GM18861 (cell line): ENCODE results near the gene PEBP1.
A peak's percentile ranks its signal among the peaks of the same experiment; 100 is the strongest.
"Not testable (repeated sequence)": the region's sequence is repeated elsewhere in the genome, so short reads cannot be mapped to it uniquely, and the experiment has no call there.

Experiments
- ATAC-seq: cut with Tn5 transposase; IDR thresholded peaks from one replicate; pipeline ENCODE4 v1.9.1; 2021; ENCODE audit not compliant: unreplicated experiment

Gene PEBP1

DNA sequence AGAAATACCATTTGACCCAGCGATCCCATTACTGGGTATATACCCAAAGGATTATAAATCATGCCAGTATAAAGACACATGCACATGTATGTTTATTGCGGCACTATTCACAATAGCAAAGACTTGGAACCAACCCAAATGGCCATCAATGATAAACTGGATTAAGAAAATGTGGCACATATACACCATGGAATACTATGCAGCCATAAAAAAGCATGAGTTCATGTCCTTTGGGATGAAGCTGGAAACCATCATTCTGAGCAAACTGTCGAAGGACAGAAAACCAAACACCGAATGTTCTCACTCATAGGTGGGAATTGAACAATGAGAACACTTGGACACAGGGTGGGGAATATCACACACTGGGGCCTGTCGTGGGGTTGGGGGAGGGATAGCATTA, 6.5 kb upstream of the PEBP1 start:
- ATAC-seq: not testable (repeated sequence)

DNA sequence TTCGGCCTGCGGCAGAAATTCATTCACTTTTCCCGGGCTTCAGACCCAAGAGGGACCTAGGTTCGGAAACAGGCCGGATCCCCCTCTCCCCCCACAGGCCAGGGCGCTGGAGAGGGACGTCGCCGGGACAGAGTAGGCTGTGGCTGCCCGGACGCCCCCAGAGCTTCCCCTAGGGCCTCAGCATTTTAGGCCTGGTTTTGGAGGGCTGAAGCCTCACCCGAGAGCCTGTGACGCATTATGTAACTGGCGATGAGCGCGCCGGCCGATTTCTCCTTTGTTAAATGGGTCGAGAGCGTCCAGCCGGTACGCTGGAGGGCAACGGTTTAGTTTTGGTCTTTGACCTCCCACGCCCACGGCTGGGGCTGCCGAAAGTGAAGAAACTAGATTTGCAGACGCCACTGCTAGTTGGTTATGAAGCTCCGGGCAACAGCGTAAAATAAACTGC, 657 bp downstream of the PEBP1 start:
- ATAC-seq: no peak

DNA sequence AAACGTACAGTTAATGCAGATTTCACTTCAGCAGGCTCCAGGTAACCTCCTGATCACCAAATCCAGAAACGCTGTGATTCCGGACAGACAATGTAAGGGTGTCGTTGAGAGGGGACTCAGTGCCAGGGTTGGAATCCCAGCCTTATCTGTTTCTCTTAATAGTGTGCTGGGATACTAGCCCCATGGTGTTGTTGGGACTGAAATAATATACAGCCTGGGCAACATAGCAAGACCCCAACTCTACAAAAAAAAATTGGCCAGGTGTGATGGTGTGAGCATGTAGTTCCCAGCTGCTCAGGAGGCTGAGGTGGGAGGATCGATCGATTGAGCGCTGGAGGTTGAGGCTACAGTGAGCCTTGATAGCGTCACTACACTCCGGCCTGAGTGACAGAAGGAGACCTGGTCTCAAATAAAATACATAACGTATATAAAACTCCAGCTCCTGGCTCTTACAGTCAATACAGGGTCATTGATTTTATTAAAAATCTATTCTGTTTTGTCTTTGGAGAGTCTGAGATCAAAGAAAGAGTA, 1.3 kb downstream of the PEBP1 start:
- no peak for ATAC-seq

DNA sequence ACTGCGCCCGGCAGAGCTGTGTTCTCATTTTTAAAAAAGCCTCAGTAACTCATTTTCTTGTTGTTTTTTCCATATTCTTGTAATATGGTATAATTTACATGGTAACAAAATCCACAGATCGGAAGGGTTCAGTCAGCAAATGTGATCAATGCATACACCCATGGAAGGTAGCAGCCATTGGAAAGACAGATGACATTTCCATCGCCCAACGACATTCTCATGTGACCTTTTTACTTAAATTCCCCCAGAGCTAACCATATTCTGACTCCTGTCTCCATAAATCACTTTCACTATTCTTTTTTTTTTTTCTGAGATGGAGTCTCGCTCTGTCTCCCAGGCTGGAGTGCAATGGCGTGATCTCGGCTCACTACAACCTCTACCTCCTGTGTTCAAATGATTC, 4.9 kb downstream of the PEBP1 start:
- ATAC-seq: no peak

DNA sequence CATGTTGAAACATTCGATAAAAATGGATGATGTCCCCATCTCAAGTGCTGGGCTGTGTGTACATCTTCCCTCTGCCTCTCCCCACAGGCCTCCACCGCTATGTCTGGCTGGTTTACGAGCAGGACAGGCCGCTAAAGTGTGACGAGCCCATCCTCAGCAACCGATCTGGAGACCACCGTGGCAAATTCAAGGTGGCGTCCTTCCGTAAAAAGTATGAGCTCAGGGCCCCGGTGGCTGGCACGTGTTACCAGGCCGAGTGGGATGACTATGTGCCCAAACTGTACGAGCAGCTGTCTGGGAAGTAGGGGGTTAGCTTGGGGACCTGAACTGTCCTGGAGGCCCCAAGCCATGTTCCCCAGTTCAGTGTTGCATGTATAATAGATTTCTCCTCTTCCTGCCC, 8.6 kb downstream of the PEBP1 start:
- no peak for ATAC-seq

DNA sequence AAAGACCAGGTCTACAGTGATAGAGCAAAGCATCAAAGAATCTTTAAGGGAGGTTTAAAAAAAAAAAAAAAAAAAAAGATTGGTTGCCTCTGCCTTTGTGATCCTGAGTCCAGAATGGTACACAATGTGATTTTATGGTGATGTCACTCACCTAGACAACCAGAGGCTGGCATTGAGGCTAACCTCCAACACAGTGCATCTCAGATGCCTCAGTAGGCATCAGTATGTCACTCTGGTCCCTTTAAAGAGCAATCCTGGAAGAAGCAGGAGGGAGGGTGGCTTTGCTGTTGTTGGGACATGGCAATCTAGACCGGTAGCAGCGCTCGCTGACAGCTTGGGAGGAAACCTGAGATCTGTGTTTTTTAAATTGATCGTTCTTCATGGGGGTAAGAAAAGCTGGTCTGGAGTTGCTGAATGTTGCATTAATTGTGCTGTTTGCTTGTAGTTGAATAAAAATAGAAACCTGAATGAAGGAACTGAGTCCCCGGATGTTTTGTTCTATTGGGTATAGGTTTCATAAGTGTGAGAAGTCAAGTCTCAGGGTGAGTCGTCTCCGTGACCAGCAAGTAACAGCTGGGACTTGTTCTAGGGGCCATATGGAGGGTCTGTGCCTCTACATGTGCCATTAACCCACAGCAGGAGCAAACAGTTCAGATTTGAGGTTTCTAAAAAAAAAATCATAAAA, 9.3 kb downstream of the PEBP1 start:
- no peak for ATAC-seq

DNA sequence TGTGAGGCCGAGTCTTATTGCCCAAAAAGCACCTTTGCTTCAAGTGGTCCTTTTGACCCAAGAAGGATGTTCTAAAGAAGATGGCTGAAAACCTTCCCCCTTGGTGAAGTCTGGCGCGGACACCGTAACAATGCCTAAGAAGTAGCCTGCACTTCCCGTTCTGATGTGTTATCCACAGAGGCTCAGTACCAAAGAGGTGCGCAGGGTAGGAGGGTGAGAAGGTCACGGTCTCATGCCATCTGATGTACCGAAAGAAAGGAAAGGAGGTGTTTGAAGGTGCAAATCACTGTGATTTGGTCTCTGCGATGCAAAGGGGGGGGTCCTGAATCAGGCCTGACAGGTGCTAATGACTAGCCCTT, 9.9 kb downstream of the PEBP1 start:
- no peak for ATAC-seq

DNA sequence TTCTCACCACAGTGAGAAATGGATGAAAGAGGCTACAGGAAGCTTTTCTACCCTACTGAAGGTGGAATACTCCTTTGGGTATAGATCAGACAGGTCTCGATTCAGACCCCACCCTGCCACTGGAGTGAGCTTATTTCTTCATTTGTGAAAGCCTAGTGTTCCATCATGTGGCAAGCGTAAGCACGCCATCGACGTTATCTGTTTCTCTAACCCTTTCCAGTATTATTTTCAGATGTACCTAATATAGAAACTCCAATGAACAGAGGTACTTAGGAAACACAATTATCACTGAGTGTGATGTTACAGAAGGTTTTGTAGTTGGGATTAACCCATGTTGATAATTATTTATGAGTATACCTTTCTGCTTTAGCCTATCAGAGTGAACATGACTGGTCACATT, 12.4 kb downstream of the PEBP1 start:
- no peak for ATAC-seq

DNA sequence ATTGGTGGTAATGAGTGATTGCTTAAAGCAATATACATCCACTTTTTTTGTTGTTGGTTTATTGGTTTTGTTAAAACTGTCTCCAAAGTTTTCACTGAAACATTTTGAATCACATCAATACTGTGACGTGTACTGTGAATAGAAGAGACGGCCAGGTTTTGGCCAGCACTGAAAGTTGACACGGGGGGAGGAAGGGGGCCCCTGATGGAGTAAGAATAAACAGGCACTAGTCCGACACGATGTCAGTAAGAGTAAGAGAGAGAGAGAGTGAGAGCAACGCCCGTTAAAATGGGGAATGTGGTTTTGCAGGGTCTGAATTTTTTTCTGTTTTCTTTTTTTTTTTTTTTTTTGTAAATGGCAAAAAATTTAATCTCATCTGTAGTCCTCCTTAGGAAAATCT, 14.7 kb downstream of the PEBP1 start:
- ATAC-seq: no peak

DNA sequence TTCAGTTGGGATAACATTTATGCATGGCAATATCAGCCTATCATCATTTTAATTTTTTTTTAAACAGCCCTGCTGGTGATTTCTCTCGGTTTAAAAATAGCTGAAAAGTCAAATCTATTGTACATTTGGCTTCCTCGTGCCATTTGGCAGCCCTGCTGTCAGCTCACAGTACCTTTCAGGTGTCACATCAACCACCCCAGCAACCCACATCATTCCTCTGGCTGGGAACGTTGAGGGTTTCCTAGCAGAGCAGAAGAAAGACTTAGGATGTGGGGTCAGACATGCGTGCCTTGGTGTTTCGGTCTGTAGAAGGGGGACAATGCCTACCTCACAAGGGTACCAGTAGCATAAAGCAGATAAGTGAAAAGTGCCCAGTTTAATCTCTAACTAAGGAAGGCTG, 15.8 kb downstream of the PEBP1 start:
- ATAC-seq: no peak

DNA sequence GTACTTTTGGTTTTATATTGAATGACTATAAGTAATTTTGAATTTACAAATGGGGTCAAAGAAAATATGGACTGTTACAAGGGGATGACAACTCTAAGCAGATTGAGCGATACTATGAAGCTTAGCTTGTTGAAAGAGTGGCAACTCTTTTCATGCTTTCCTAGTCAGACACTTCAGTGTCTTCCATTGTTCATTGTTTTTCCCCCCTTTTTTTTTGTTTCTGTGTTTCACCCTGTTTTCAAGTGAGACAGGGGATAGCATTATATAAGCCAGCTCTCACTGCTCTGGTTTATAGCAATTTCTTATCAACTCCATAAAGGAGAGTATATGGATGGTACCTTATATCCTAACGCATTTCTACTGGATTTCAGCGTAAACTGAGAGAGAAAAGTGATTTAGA, 24.6 kb downstream of the PEBP1 start:
- ATAC-seq: no peak

DNA sequence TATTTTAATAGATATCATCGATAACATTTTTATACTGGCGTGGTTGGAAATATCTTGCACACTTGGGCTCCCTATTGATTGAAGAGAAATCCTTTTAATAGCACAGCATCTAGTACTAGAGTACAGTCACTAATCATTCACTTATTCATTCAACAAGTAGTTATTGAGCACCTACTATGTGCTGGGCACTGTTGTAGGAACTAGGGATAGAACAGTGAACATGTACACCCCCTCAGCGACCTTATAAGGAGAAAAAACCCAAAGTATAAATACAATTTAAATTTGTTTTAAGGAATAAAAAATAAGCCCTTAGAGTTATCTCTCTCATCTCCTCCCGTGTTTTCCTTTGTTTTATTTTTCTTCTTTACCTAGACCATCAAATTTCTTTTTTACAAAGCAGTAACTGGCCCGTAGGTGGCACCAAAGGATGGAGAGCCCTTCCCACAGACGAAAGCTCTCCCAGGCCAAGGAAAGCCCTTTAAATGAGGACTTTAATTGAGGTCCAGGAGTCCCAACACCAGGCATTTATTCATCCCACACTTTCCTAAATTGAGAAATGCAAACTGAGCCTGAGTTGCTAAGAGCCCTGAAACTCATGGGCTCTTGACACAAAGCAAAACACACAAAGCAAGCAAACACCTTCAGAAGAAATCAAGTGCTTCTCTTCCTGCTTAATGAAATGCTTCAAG, 29.0 kb downstream of the PEBP1 start:
- no peak for ATAC-seq

DNA sequence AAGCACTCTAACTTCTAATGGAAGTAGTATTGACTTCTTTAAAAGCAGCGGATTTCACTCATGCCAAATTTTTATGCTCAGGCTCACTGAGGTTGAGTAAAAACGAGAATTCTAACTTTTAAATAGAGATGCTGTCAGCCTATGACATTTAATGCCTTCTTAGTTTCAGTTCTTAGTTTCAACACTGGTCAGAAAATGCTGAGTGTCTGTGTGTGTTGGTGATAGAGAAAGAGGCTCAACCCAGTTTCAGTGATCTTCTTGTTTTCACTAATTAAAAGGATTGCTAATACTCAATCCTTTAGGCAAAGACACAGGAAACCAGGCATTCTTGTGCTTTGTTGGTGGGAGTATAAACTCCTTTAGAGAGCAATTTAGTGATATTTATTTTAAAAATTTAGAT, 31.0 kb downstream of the PEBP1 start:
- peak; percentile 99 for ATAC-seq

DNA sequence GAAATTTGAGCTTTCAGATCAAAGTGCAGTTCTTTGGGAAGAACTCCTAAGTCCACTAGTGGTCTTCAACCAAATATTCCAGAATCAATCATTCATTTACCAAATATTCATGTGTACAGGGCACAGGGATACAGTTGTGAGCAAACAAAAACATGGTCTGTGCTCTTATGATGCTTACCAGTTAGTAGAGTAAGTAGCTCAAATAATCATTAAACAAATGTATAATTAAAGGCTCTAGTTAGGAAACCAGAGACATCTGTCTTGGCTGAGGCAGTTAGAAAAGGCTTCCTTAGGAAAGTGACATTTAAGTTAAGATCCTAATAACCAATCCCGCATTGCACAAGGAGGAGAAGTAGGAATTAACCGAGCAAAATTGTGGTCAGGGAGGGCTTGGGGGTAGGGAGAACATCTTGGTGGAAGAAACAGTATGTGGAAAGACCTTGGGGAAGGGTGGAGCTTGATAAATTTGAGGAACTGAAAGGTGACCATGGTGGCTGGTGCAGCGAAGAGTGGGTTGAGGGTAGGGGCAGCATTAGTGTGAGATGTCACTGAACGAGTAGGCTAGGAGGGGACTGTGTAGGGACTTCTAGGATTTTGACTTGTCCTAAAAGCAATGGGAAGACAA, 40.0 kb downstream of the PEBP1 start:
- peak; percentile 89 for ATAC-seq

DNA sequence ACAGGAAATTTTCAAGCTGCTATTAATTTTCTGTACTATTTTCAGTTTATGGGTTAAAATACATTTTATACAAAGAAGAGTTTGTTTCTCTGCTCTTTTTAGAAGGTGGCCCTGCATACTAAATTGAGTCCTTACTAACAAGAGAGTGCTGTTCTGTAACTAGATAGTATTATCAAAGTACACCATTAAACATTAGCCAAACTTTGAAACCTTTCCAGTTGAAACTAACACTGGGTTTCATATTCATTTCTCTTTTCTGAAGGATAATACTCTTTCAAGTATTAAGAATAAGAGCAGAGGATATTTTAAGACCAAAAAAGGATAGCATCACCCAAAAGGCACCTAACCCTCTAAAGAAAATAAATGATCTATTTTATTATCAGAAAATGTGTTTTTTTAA, 47.2 kb downstream of the PEBP1 start:
- ATAC-seq: peak; percentile 59

DNA sequence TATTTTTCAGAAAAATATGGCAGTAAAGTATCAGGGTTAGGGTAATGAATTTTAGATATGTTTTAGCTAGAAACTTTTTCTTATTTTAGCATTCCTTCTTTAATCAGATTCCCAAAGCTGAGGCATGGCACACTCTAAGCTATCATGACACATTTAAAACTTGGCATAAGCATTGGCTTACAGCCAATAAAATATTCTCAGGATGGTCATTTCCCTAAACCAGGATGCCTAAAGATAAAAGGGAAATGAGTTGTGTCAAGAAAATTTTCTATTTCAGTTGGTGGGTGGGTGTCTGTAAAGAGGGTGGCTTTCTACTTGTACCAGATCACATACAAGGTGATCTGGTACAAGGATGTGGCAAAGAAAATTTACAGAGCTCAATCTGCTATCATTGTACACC, 47.8 kb downstream of the PEBP1 start:
- ATAC-seq: no peak

DNA sequence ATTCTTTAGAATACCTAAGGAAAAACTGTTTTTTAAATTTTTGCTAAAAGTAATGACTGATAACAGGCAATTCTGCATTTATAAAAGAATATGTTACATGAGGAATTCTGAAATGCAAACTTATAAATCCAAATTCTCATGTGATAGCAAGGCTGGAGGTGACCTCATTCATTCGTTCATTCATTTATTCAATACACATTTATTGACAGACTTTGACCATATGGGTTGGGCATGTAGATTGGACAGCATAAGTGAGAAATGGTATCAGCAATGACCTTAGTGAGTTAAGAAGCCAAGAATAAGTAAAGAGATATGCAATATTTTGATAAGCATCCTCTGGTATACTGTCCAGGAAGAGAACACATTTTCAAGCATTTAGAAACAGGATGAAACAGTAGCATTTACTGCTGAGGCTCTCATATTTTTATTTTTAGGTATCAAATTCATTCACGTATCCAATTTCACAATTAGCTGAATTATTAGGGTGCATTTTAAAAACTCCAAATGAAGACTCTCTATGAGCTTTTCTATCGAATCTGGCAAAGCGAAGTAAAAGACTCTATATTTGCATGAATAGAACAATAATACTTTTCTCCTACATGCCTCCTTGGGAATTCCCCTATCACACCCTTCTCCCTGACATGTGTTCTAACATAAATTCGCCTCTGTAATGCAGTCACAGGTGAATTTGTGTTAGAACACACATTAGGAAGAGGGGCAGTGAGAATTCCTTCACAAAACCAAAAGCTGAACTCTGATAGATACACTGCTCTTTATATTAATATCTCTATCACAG, 49.9 kb downstream of the PEBP1 start:
- ATAC-seq: no peak

DNA sequence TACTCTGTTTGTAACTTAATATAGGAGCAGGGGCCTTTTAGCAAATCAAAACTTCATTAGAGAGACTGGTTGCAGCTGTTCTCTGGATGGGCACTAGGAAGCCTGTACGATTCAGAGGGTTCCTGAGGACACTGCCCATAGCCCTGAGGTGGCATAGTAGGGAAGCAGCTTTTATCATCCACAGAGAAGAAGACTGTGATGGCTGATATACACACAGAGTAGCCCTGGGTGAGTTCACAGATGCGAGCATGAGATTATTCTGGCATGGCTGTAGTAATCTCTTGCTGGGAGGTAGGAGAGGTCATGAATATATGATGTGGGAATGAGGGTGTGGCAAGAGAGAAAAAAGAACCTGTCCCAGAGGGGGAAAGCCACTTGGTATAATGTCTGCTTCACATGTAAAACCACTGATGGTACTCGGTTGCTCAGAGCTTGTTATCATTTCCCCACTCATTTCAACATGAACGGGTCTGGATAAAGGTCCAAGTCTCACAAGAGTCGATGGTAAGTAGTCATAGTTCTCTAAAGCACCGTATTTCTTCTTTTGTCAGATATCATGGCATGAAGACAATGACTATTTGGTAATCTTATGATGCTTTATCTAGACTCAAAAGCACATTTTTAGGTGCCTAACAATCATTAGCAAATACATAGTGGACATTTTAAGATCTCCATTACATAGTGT, 52.0 kb downstream of the PEBP1 start:
- ATAC-seq: no peak

DNA sequence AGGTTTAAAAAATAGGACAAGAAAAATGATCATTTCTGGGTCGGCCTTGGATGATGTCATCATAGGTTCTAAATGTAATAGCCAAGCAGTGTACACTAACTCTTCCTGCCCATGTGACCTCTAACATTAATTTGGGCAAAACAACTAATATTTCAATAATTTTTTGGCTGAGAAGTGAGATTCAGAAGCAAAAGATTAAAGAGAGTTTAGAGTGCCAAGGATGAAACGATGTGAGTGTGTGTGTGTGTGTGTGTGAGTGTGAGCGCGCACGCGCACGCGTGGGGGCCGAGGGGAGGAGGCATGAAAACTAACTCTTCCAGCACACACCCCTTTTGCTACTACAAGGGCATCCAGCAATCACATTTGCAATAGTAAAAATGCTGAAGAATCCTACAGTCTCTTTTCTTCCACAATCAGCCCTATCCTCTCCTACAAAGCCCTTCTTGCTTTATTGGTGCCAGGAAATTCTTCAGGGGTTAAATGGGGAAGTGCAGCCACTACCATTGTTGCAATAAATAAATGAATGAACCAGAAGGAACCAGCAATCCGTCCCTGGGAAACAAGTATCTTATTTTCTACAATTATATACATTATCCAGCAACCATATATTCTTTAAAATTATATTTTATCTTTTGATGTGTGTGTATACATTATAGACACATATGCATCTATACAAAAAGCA, 52.9 kb downstream of the PEBP1 start:
- ATAC-seq: no peak

DNA sequence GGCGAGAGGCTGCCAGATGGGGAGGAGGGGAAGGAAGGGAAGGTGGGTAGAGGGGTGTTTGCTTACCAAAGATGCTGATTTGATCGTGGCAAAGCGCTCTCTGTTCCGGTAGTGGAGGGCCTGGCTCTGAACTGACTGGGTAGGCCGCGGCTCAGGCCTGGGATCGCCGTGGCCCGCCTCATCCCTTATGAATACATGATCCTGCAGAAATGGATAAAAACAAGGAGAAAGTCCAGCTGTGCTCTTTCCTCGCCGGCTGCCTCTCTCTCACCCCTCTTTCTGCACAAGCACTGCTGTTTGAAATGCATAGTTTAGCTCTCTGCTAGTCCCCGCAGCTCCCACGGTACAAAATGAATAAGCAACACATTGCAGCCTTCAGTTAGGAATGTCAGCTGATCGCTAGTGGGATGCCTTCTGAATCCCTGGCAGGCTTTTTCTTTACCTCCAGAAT, 53.8 kb downstream of the PEBP1 start:
- ATAC-seq: no peak
